ENCODE measurements around the gene FXYD6.

Gene FXYD6

GRCh38 chr11:117808784-117809183, 67.7 kb downstream of the FXYD6 start:
- Histone ChIP-seq H3K27ac (peak overlapping the region in 1 of 2 donors; percentile 67), H3K4me3 (peak overlapping the region; percentile 5)
- DNase-seq (ENCODE audit: low spot score), result no peak
- no peak for TF ChIP-seq CTCF (IDR thresholded peaks at IDR 0.05)

- Histone ChIP-seq H3K27ac (no peak overlapping the region), H3K4me3 (no peak overlapping the region)
- DNase-seq (ENCODE audit: low spot score), result no peak
- peak; percentile 89 for TF ChIP-seq CTCF (IDR thresholded peaks at IDR 0.05)
Observed at GRCh38 chr11:117807482-117808327, 68.8 kb downstream of the FXYD6 start.

- TF ChIP-seq CTCF (IDR thresholded peaks at IDR 0.05), result no peak
- Histone ChIP-seq H3K4me3 (no peak overlapping the region), H3K27ac (no peak overlapping the region)
- no peak for DNase-seq (ENCODE audit: low spot score)
Observed at GRCh38 chr11:117806846-117807245, 69.6 kb downstream of the FXYD6 start.

DNA sequence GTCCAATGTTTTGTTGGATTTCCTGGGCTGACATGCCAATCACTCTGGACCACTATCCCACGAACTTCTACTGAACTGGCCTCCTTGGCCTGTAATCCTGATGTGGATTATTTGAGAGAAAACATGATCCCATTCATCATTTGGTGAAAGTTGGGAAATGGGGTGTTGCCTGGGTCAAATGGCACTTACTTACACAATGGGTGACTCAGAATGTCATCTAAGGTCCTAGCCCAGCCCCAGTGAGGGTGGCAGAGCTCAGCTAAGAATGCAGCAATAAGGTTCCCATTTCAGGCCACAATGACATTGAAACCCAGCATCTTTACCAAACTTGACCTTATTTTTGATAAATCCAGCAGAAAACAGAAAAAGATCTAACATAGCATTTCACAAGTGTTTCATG, 71.4 kb downstream of the FXYD6 start:
- no peak for TF ChIP-seq CTCF (IDR thresholded peaks at IDR 0.05)
- Histone ChIP-seq H3K4me3 (no peak overlapping the region), H3K27ac (no peak overlapping the region)
- no peak for DNase-seq (ENCODE audit: low spot score)

DNA sequence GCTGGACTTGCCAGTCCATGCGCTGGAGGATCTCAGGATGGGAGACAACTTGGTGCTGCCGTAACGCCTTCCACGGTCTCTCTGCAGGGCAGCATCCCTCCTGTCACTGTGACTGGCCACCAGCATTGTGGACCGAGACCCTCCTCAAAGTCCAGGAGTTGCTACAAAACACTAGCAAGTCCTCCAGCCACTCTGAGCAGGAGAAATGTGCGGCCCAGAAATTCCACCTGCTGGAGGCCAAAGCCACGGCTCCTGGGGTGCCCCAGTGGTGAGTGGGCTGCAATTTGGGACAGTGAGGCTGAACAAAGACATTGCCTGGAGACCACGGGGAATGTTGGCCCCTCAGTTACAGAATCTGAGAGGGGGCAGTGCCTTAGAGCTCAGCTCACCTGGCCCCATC, 72.6 kb downstream of the FXYD6 start:
- no peak for DNase-seq (ENCODE audit: low spot score)

GRCh38 chr11:117799634-117800033, 76.8 kb downstream of the FXYD6 start:
- no peak for DNase-seq (ENCODE audit: low spot score)
- no peak overlapping the region for H3K4me3 ChIP-seq
- no peak for TF ChIP-seq CTCF (IDR thresholded peaks at IDR 0.05)
- no peak overlapping the region for H3K27ac ChIP-seq

More for the DNA sequence above, 72.6 kb downstream of the FXYD6 start:
- Histone ChIP-seq H3K4me3 (no peak overlapping the region), H3K27ac (no peak overlapping the region)
- TF ChIP-seq CTCF (IDR thresholded peaks at IDR 0.05), result no peak
